Tibial nerve (tissue), 4 donors: ENCODE data around the gene TNRC18. TPM values are rescaled to one million over a fixed set of nuclear protein-coding genes. Genes with fewer than 3 reads are reported as not detected.
"Not testable (repeated sequence)": the region's sequence is repeated elsewhere in the genome, so short reads cannot be mapped to it uniquely, and the experiment has no call there.

Source experiments
- DNase-seq, 2 donors: peaks; one replicate each; pipeline ENCODE4 v3.0.0-alpha.2; 2019; ENCODE audit warnings: low spot score in 2 of 2
- H3K27ac ChIP-seq, 4 donors: fragments of 200-600 bp; sonication (generic) in 3 of 4; one replicate each; pipeline ENCODE4 v1.5.1; 2017 to 2019; ENCODE audit warnings: mild to moderate bottlenecking in 1 of 4
- H3K27me3 ChIP-seq, 2 donors: fragments of 200-600 bp; sonication (generic) in 1 of 2; one replicate each; pipeline versions ENCODE4 v1.5.1 to v1.6.0; 2017 to 2019
- H3K36me3 ChIP-seq, 3 donors: fragments of 200-600 bp; sonication (generic); one replicate each; pipeline ENCODE4 v1.5.1; 2018 to 2019
- H3K4me1 ChIP-seq, 4 donors: fragments of 200-600 bp; sonication (generic) in 3 of 4; one replicate each; pipeline ENCODE4 v1.5.1; 2017 to 2019
- H3K4me3 ChIP-seq, 4 donors: fragments of 200-600 bp; sonication (generic) in 3 of 4; one replicate each; pipeline ENCODE4 v1.5.1; 2017 to 2019; ENCODE audit warnings: mild to moderate bottlenecking in 1 of 4, moderate library complexity in 1 of 4
- H3K9me3 ChIP-seq, 4 donors: fragments of 200-600 bp; sonication (generic) in 3 of 4; one replicate each; pipeline ENCODE4 v1.5.1; 2017 to 2019
- EP300 ChIP-seq, 2 donors: sonication (generic); formaldehyde crosslinking; IDR thresholded peaks; one replicate each; pipeline ENCODE4 v1.6.1; 2017; ENCODE audit warnings: antibody characterized with exemption in 2 of 2, mild to moderate bottlenecking in 1 of 2
- POLR2A ChIP-seq, 2 donors: fragments of 450-650 bp; IDR thresholded peaks; one replicate each; pipeline ENCODE4 v1.6.1; 2017; ENCODE audit warnings: antibody characterized with exemption in 2 of 2, mild to moderate bottlenecking in 2 of 2, moderate library complexity in 2 of 2
- WGBS, 2 donors: methylation state at CpG; one replicate each; pipeline ENCODE4 v1.1.5; 2018; 5-methylcytosine and 5-hydroxymethylcytosine counted together
- total RNA-seq, 4 donors: library from RNA; depleted of rRNA; stranded (reverse); fragments of >200 nt; gene quantifications; one replicate each; pipeline ENCODE4 v1.1.0, GENCODE V29; 2016
- TF ChIP-seq, protein P1 (sequence below), 5 experiments: fragments of 200-600 bp in 3 of 5; fragments of 450-650 bp in 2 of 5; sonication (generic) in 3 of 5; IDR thresholded peaks; one replicate each; pipeline ENCODE4 v1.5.1; 2016 to 2019; ENCODE audit warnings: antibody characterized with exemption in 5 of 5, mild to moderate bottlenecking in 3 of 5, moderate library complexity in 2 of 5

Gene TNRC18
- total RNA-seq, 4 donors from 2014 or later: 76.9 to 241 (median 147) TPM

DNA sequence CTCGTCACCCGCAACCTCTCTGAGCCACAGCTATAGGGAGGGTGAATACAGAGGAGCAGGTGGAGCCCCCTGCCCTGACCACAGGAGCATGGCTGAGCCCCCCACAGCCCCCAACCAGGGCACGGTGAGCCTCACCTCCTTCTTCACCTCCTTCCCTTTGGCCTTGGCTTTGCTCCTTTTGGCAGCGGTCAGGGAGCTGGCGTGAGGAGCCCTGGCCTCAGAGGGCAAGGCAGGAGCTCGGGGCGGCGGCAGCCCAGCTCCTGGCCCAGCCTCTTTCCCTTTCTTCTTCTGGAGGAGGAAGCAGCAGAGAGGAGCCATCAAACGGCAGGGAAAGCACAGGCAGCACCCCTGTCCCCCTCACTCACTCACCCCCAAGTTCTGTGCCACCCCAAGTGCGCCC is 98.7 kb downstream of the TNRC18 start:
- Histone ChIP-seq H3K4me3 (no peak overlapping the region), H3K27me3 (no peaks in the 10 kb centered on the region), H3K36me3 (peaks cover 0 to 88% (median 13%) of the 10 kb centered on the region in 3 donors), H3K27ac (no peak overlapping the region), H3K9me3 (no peaks in the 10 kb centered on the region), H3K4me1 (no peaks in the 10 kb centered on the region)
- TF ChIP-seq, protein P1, sequence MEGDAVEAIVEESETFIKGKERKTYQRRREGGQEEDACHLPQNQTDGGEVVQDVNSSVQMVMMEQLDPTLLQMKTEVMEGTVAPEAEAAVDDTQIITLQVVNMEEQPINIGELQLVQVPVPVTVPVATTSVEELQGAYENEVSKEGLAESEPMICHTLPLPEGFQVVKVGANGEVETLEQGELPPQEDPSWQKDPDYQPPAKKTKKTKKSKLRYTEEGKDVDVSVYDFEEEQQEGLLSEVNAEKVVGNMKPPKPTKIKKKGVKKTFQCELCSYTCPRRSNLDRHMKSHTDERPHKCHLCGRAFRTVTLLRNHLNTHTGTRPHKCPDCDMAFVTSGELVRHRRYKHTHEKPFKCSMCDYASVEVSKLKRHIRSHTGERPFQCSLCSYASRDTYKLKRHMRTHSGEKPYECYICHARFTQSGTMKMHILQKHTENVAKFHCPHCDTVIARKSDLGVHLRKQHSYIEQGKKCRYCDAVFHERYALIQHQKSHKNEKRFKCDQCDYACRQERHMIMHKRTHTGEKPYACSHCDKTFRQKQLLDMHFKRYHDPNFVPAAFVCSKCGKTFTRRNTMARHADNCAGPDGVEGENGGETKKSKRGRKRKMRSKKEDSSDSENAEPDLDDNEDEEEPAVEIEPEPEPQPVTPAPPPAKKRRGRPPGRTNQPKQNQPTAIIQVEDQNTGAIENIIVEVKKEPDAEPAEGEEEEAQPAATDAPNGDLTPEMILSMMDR (IDR thresholded peaks at IDR 0.05): no peak
- no peak for TF ChIP-seq POLR2A (IDR thresholded peaks at IDR 0.05)
- TF ChIP-seq EP300 (IDR thresholded peaks at IDR 0.05): no peak
- no peak for DNase-seq
- WGBS, 2 donors: 89 to 91% methylated on average over 9 to 10 of the region's 10 CpGs

GRCh38 chr7:5323800-5324781 is 99.5 kb downstream of the TNRC18 start:
- not testable (repeated sequence) for H3K27ac ChIP-seq, H3K9me3 ChIP-seq, H3K4me1 ChIP-seq, H3K4me3 ChIP-seq, DNase-seq, H3K27me3 ChIP-seq
- peaks cover 0 to 89% (median 13%) of the 10 kb centered on the region in 3 donors for H3K36me3 ChIP-seq
- 96 to 97% methylated on average over 30 to 31 of the region's 31 CpGs for WGBS, 2 donors

- Histone ChIP-seq H3K9me3 (peaks cover 0 to 14% (median 2%) of the 10 kb centered on the region in 4 donors), H3K4me3 (no peak overlapping the region)
Observed at GRCh38 chr7:5322621-5323410, 100.8 kb downstream of the TNRC18 start.

DNA sequence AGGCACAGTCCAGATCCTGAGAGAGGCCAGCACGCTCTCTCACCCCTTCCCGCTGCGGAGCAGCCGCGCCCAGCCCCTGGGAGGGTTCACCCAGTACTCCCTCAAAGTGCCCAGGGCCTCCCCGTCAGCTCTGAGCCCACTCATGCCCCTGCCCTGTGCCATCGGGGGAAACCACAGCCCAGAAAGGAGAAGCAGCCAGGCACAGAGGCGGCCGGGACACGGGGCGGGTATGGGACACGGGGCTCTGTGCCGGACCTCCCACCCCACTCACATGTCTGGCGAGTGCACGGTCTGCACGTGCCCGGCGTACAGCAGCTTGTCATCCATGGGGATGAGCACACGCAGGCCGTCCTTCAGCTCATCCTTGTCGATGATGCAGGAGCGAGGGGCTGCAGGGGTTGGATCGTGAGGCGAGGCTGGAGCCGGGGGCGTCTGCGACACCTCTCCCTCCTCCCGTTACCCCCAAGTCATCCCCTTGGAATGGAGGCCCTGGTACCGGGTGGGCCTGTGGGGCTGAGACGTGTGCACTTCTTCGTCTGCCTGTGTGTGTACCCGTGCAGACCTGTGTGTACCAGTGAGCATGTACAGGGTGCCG is 102.7 kb downstream of the TNRC18 start:
- no peak for DNase-seq
- H3K4me3 ChIP-seq: no peak overlapping the region
- H3K36me3 ChIP-seq: peaks cover 5 to 97% (median 13%) of the 10 kb centered on the region in 3 donors
- H3K27me3 ChIP-seq: no peaks in the 10 kb centered on the region
- 95 to 97% methylated on average over 33 of the region's 33 CpGs for WGBS, 2 donors
- TF ChIP-seq, protein P1 (IDR thresholded peaks at IDR 0.05): no peak
- TF ChIP-seq EP300 (IDR thresholded peaks at IDR 0.05): no peak
- no peak for TF ChIP-seq POLR2A (IDR thresholded peaks at IDR 0.05)
- H3K4me1 ChIP-seq: no peaks in the 10 kb centered on the region
- peaks cover 0 to 14% (median 2%) of the 10 kb centered on the region in 4 donors for H3K9me3 ChIP-seq
- no peak overlapping the region for H3K27ac ChIP-seq

More at GRCh38 chr7:5322621-5323410, 100.8 kb downstream of the TNRC18 start:
- Histone ChIP-seq H3K27me3 (no peaks in the 10 kb centered on the region), H3K36me3 (peaks cover 4 to 89% (median 13%) of the 10 kb centered on the region in 3 donors), H3K27ac (no peak overlapping the region), H3K4me1 (no peaks in the 10 kb centered on the region)
- no peak for TF ChIP-seq POLR2A (IDR thresholded peaks at IDR 0.05)
- TF ChIP-seq, protein P1 (IDR thresholded peaks at IDR 0.05): no peak
- TF ChIP-seq EP300 (IDR thresholded peaks at IDR 0.05): no peak
- DNase-seq: no peak
- WGBS, 2 donors: 82 to 87% methylated on average over 28 to 29 of the region's 29 CpGs

DNA sequence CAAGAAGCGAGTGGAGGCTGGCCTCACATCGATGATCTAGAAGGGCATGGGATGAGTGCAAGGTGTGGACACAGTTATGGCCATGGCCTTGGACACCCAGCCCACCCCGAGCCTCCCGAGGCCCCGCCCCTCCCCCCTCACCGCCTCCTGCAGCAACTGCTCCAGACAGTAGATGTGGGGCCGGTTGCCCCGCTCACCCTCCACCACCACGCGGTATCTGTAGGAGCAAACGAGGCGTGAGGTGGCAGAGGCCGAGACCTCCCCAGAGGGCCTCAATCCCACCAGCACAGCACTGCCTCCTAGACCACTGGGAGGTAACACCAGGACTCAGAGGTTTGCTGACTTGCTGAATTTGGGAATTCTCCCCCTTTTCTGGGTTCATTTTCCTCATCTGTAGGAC is 103.2 kb downstream of the TNRC18 start:
- 97 to 100% methylated on average over 13 of the region's 13 CpGs for WGBS, 2 donors
- H3K36me3 ChIP-seq: peaks cover 5 to 99% (median 13%) of the 10 kb centered on the region in 3 donors
- H3K4me1 ChIP-seq: no peaks in the 10 kb centered on the region
- H3K4me3 ChIP-seq: no peak overlapping the region
- no peaks in the 10 kb centered on the region for H3K27me3 ChIP-seq
- TF ChIP-seq EP300 (IDR thresholded peaks at IDR 0.05): no peak
- no peak for DNase-seq
- H3K9me3 ChIP-seq: peaks cover 0 to 14% (median 2%) of the 10 kb centered on the region in 4 donors
- no peak overlapping the region for H3K27ac ChIP-seq

DNA sequence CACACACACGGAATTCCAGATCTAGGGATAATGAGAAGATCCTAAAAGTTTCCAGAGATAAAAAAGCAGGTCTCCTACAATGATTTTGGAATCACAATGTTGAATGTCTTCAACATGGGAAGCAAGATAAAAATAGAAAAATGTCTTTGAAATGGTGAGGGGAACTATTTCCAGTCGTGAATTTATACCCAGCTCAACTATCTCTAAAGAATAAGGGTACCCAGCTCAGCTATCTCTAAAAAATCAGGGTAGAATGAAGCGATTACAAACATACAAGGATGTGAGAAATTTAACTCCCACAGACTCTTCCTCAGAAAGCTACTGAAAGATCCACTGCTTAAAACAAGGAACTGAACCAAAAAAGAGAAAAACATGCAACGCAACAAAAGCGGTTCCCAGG is 105.0 kb downstream of the TNRC18 start:
- not testable (repeated sequence) for H3K4me1 ChIP-seq, DNase-seq, H3K27me3 ChIP-seq, H3K4me3 ChIP-seq, H3K27ac ChIP-seq
- Histone ChIP-seq H3K36me3 (peaks cover 5 to 100% (median 7%) of the 10 kb centered on the region in 3 donors), H3K9me3 (peaks cover 0 to 14% (median 2%) of the 10 kb centered on the region in 4 donors)
- 97% methylated on average over 5 of the region's 5 CpGs for WGBS, 2 donors
